HEK293 (cell line): ENCODE results near the gene ZFP36L1.
A peak's percentile ranks its signal among the peaks of the same experiment; 100 is the strongest.

ENCODE experiments used
- FEZF1 ChIP-seq: fragments of 450-650 bp; formaldehyde crosslinking; IDR thresholded peaks from 2 replicates; pipeline ENCODE4 v1.5.1; 2016; ENCODE audit warnings: missing biosample characterization, missing genetic modification characterization
- SALL2 ChIP-seq: fragments of 450-650 bp; formaldehyde crosslinking; IDR thresholded peaks from 2 replicates; pipeline ENCODE4 v1.5.0; 2017; ENCODE audit warnings: missing biosample characterization, mild to moderate bottlenecking, missing genetic modification characterization, borderline replicate concordance
- WT1 ChIP-seq: fragments of 450-650 bp; formaldehyde crosslinking; IDR thresholded peaks from 2 replicates; pipeline ENCODE4 v1.5.1; 2016; ENCODE audit warnings: missing biosample characterization, missing genetic modification characterization
- ZBTB10 ChIP-seq: fragments of 450-650 bp; formaldehyde crosslinking; IDR thresholded peaks from 2 replicates; pipeline ENCODE4 v1.5.1; 2016; ENCODE audit warnings: missing biosample characterization, missing genetic modification characterization
- ZBTB17 ChIP-seq: fragments of 450-650 bp; formaldehyde crosslinking; IDR thresholded peaks from 2 replicates; pipeline ENCODE4 v1.5.1; 2016; ENCODE audit warnings: missing biosample characterization, missing genetic modification characterization
- ZBTB6 ChIP-seq: fragments of 450-650 bp; formaldehyde crosslinking; IDR thresholded peaks from 2 replicates; pipeline ENCODE4 v1.5.1; 2017; ENCODE audit warnings: missing biosample characterization, missing genetic modification characterization
- ZNF138 ChIP-seq: fragments of 450-650 bp; formaldehyde crosslinking; IDR thresholded peaks from 2 replicates; pipeline ENCODE4 v1.5.1; 2016; ENCODE audit warnings: missing biosample characterization, missing genetic modification characterization, borderline replicate concordance
- ZNF169 ChIP-seq: fragments of 450-650 bp; formaldehyde crosslinking; IDR thresholded peaks from 2 replicates; pipeline ENCODE4 v1.5.1; 2016; ENCODE audit warnings: missing biosample characterization, missing genetic modification characterization
- ZNF174 ChIP-seq: fragments of 450-650 bp; formaldehyde crosslinking; IDR thresholded peaks from 2 replicates; pipeline ENCODE4 v1.5.0; 2017; ENCODE audit warnings: missing biosample characterization, mild to moderate bottlenecking, missing genetic modification characterization
- ZNF184 ChIP-seq: fragments of 450-650 bp; IDR thresholded peaks from 2 replicates; pipeline ENCODE4 v1.5.1; 2018; ENCODE audit warnings: missing biosample characterization, mild to moderate bottlenecking, missing genetic modification characterization
- ZNF239 ChIP-seq: fragments of 450-650 bp; formaldehyde crosslinking; IDR thresholded peaks from 2 replicates; pipeline ENCODE4 v1.5.1; 2016; ENCODE audit warnings: missing biosample characterization, missing genetic modification characterization
- ZNF248 ChIP-seq: fragments of 450-650 bp; formaldehyde crosslinking; IDR thresholded peaks from 2 replicates; pipeline ENCODE4 v1.5.1; 2017; ENCODE audit warnings: missing biosample characterization, missing genetic modification characterization
- ZNF354C ChIP-seq: fragments of 450-650 bp; formaldehyde crosslinking; IDR thresholded peaks from 2 replicates; pipeline ENCODE4 v1.5.1; 2016; ENCODE audit warnings: missing biosample characterization, missing genetic modification characterization, low read depth, borderline replicate concordance
- ZNF404 ChIP-seq: fragments of 450-650 bp; formaldehyde crosslinking; IDR thresholded peaks from 2 replicates; pipeline ENCODE4 v1.5.1; 2017; ENCODE audit warnings: missing biosample characterization, missing genetic modification characterization
- ZNF521 ChIP-seq: fragments of 450-650 bp; formaldehyde crosslinking; IDR thresholded peaks from 2 replicates; pipeline ENCODE4 v1.5.1; 2017; ENCODE audit warnings: missing biosample characterization, mild to moderate bottlenecking, missing genetic modification characterization
- ZNF600 ChIP-seq: fragments of 450-650 bp; formaldehyde crosslinking; IDR thresholded peaks from 2 replicates; pipeline ENCODE4 v1.5.1; 2016; ENCODE audit warnings: missing biosample characterization, missing genetic modification characterization
- ZNF660 ChIP-seq: fragments of 450-650 bp; IDR thresholded peaks from 2 replicates; pipeline ENCODE4 v1.5.1; 2018; ENCODE audit warnings: missing biosample characterization, mild to moderate bottlenecking, missing genetic modification characterization
- ZNF692 ChIP-seq: fragments of 450-650 bp; formaldehyde crosslinking; IDR thresholded peaks from 2 replicates; pipeline ENCODE4 v1.5.1; 2016; ENCODE audit warnings: missing biosample characterization, missing genetic modification characterization
- TF ChIP-seq, protein P1 (sequence below): fragments of 450-650 bp; formaldehyde crosslinking; conservative IDR thresholded peaks from 2 replicates; pipeline ENCODE4 v1.5.1; 2016; ENCODE audit warnings: low read depth, missing biosample characterization, missing genetic modification characterization
- TF ChIP-seq, protein P2 (sequence below): fragments of 450-650 bp; formaldehyde crosslinking; IDR thresholded peaks from 2 replicates; pipeline ENCODE4 v1.5.1; 2016; ENCODE audit warnings: missing biosample characterization, missing genetic modification characterization
- TF ChIP-seq, protein P3 (sequence below): fragments of 450-650 bp; formaldehyde crosslinking; IDR thresholded peaks from 2 replicates; pipeline ENCODE4 v1.5.1; 2016; ENCODE audit warnings: missing biosample characterization, missing genetic modification characterization

Gene ZFP36L1

GRCh38 chr14:68824517-68825347, 31.9 kb upstream of the ZFP36L1 start (continued):
- TF ChIP-seq, protein P1, sequence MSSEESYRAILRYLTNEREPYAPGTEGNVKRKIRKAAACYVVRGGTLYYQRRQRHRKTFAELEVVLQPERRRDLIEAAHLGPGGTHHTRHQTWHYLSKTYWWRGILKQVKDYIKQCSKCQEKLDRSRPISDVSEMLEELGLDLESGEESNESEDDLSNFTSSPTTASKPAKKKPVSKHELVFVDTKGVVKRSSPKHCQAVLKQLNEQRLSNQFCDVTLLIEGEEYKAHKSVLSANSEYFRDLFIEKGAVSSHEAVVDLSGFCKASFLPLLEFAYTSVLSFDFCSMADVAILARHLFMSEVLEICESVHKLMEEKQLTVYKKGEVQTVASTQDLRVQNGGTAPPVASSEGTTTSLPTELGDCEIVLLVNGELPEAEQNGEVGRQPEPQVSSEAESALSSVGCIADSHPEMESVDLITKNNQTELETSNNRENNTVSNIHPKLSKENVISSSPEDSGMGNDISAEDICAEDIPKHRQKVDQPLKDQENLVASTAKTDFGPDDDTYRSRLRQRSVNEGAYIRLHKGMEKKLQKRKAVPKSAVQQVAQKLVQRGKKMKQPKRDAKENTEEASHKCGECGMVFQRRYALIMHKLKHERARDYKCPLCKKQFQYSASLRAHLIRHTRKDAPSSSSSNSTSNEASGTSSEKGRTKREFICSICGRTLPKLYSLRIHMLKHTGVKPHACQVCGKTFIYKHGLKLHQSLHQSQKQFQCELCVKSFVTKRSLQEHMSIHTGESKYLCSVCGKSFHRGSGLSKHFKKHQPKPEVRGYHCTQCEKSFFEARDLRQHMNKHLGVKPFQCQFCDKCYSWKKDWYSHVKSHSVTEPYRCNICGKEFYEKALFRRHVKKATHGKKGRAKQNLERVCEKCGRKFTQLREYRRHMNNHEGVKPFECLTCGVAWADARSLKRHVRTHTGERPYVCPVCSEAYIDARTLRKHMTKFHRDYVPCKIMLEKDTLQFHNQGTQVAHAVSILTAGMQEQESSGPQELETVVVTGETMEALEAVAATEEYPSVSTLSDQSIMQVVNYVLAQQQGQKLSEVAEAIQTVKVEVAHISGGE (tag by site-specific recombination) = peak; percentile 98
- TF ChIP-seq, protein P2, sequence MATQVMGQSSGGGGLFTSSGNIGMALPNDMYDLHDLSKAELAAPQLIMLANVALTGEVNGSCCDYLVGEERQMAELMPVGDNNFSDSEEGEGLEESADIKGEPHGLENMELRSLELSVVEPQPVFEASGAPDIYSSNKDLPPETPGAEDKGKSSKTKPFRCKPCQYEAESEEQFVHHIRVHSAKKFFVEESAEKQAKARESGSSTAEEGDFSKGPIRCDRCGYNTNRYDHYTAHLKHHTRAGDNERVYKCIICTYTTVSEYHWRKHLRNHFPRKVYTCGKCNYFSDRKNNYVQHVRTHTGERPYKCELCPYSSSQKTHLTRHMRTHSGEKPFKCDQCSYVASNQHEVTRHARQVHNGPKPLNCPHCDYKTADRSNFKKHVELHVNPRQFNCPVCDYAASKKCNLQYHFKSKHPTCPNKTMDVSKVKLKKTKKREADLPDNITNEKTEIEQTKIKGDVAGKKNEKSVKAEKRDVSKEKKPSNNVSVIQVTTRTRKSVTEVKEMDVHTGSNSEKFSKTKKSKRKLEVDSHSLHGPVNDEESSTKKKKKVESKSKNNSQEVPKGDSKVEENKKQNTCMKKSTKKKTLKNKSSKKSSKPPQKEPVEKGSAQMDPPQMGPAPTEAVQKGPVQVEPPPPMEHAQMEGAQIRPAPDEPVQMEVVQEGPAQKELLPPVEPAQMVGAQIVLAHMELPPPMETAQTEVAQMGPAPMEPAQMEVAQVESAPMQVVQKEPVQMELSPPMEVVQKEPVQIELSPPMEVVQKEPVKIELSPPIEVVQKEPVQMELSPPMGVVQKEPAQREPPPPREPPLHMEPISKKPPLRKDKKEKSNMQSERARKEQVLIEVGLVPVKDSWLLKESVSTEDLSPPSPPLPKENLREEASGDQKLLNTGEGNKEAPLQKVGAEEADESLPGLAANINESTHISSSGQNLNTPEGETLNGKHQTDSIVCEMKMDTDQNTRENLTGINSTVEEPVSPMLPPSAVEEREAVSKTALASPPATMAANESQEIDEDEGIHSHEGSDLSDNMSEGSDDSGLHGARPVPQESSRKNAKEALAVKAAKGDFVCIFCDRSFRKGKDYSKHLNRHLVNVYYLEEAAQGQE (tag by site-specific recombination) = peak; percentile 24; the same call in 1 of the 2 replicates
- TF ChIP-seq ZBTB17 (peak; percentile 33; the same call in 1 of the 2 replicates), ZNF184 (tag by site-specific recombination) (no peak), ZNF174 (tag by site-specific recombination) (no peak), ZBTB10 (tag by site-specific recombination) (peak; percentile 43; the same call in 1 of the 2 replicates), ZNF354C (tag by site-specific recombination) (no peak), WT1 (tag by site-specific recombination) (no peak), SALL2 (tag by site-specific recombination) (no peak), ZNF692 (tag by site-specific recombination) (peak; percentile 42; the same call in 1 of the 2 replicates), ZNF138 (tag by site-specific recombination) (no peak), ZNF521 (tag by site-specific recombination) (no peak), FEZF1 (tag by site-specific recombination) (no peak), ZBTB6 (tag by site-specific recombination) (no peak), ZNF404 (tag by site-specific recombination) (no peak), ZNF600 (peak; percentile 71), ZNF660 (peak; percentile 62; the same call in 1 of the 2 replicates), ZNF169 (no peak), ZNF248 (tag by site-specific recombination) (no peak), ZNF239 (no peak)
- TF ChIP-seq, protein P3, sequence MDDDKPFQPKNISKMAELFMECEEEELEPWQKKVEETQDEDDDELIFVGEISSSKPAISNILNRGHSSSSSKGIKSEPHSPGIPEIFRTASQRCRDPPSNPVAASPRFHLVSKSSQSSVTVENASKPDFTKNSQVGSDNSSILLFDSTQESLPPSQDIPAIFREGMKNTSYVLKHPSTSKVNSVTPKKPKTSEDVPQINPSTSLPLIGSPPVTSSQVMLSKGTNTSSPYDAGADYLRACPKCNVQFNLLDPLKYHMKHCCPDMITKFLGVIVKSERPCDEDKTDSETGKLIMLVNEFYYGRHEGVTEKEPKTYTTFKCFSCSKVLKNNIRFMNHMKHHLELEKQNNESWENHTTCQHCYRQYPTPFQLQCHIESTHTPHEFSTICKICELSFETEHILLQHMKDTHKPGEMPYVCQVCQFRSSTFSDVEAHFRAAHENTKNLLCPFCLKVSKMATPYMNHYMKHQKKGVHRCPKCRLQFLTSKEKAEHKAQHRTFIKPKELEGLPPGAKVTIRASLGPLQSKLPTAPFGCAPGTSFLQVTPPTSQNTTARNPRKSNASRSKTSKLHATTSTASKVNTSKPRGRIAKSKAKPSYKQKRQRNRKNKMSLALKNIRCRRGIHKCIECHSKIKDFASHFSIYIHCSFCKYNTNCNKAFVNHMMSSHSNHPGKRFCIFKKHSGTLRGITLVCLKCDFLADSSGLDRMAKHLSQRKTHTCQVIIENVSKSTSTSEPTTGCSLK (tag by site-specific recombination) = no peak
